Stimulated activated memory B cell treated with anti-CD40 and anti-IgM and Interleukin-4, amounts not matched to agents 10 μg/mL and 1 μg/mL and 100 μg/mL, for 72 hours (primary cell): ENCODE results near the gene RUNX3.
A peak's percentile ranks its signal among the peaks of the same experiment; 100 is the strongest.

Source experiments
- ATAC-seq: fragments of 150-1000 bp; cut with Tn5 transposase; 2 replicates; pipeline ENCODE4 v1.10.0; 2021
- H3K27ac Mint-ChIP-seq: one replicate; pipeline ENCODE4 v1.8.0; 2022; ENCODE audit warnings: mild to moderate bottlenecking, mixed read lengths
- H3K27me3 Mint-ChIP-seq: one replicate; pipeline ENCODE4 v1.8.0; 2022; ENCODE audit warnings: mixed read lengths
- H3K36me3 Mint-ChIP-seq: one replicate; pipeline ENCODE4 v1.8.0; 2022; ENCODE audit warnings: mixed read lengths
- H3K4me1 Mint-ChIP-seq: one replicate; pipeline ENCODE4 v1.8.0; 2022; ENCODE audit warnings: mixed read lengths
- H3K4me3 Mint-ChIP-seq: one replicate; pipeline ENCODE4 v1.8.0; 2022; ENCODE audit warnings: mild to moderate bottlenecking, moderate library complexity, mixed read lengths
- H3K9me3 Mint-ChIP-seq: one replicate; pipeline ENCODE4 v1.8.0; 2022; ENCODE audit warnings: mixed read lengths

Gene RUNX3

GRCh38 chr1:24942789-24943188 is 12.7 kb upstream of the RUNX3 start:
- H3K4me3 Mint-ChIP-seq: no peak overlapping the region
- H3K4me1 Mint-ChIP-seq: peaks cover 61% of the 10 kb centered on the region
- H3K27me3 Mint-ChIP-seq: no peaks in the 10 kb centered on the region
- H3K9me3 Mint-ChIP-seq: no peaks in the 10 kb centered on the region
- ATAC-seq: no peak
- peaks cover 47% of the 10 kb centered on the region for H3K36me3 Mint-ChIP-seq
- H3K27ac Mint-ChIP-seq: peak overlapping the region; percentile 18

GRCh38 chr1:24941564-24941963 is 11.5 kb upstream of the RUNX3 start:
- ATAC-seq: no peak
- H3K4me3 Mint-ChIP-seq: no peak overlapping the region
- no peaks in the 10 kb centered on the region for H3K27me3 Mint-ChIP-seq
- H3K36me3 Mint-ChIP-seq: peaks cover 49% of the 10 kb centered on the region
- H3K27ac Mint-ChIP-seq: peak overlapping the region; percentile 42
- no peaks in the 10 kb centered on the region for H3K9me3 Mint-ChIP-seq
- H3K4me1 Mint-ChIP-seq: peaks cover 61% of the 10 kb centered on the region

GRCh38 chr1:24940231-24940630 is 10.2 kb upstream of the RUNX3 start:
- no peaks in the 10 kb centered on the region for H3K27me3 Mint-ChIP-seq
- H3K9me3 Mint-ChIP-seq: no peaks in the 10 kb centered on the region
- H3K4me1 Mint-ChIP-seq: peaks cover 69% of the 10 kb centered on the region
- peaks cover 44% of the 10 kb centered on the region for H3K36me3 Mint-ChIP-seq
- H3K27ac Mint-ChIP-seq: no peak overlapping the region
- no peak for ATAC-seq
- no peak overlapping the region for H3K4me3 Mint-ChIP-seq

- peaks cover 74% of the 10 kb centered on the region for H3K4me1 Mint-ChIP-seq
- no peaks in the 10 kb centered on the region for H3K27me3 Mint-ChIP-seq
- peaks cover 44% of the 10 kb centered on the region for H3K36me3 Mint-ChIP-seq
- no peak overlapping the region for H3K4me3 Mint-ChIP-seq
- H3K27ac Mint-ChIP-seq: no peak overlapping the region
- ATAC-seq: no peak
- H3K9me3 Mint-ChIP-seq: no peaks in the 10 kb centered on the region
Measured at GRCh38 chr1:24939675-24940193, 9.7 kb upstream of the RUNX3 start.

GRCh38 chr1:24939040-24939674 is 9.1 kb upstream of the RUNX3 start:
- H3K9me3 Mint-ChIP-seq: no peaks in the 10 kb centered on the region
- peaks cover 38% of the 10 kb centered on the region for H3K36me3 Mint-ChIP-seq
- no peak overlapping the region for H3K4me3 Mint-ChIP-seq
- no peak overlapping the region for H3K27ac Mint-ChIP-seq
- H3K4me1 Mint-ChIP-seq: peaks cover 75% of the 10 kb centered on the region
- H3K27me3 Mint-ChIP-seq: no peaks in the 10 kb centered on the region
- ATAC-seq: no peak

GRCh38 chr1:24938276-24938675 is 8.2 kb upstream of the RUNX3 start:
- peaks cover 35% of the 10 kb centered on the region for H3K36me3 Mint-ChIP-seq
- no peak for ATAC-seq
- H3K4me1 Mint-ChIP-seq: peaks cover 80% of the 10 kb centered on the region
- no peak overlapping the region for H3K4me3 Mint-ChIP-seq
- no peaks in the 10 kb centered on the region for H3K9me3 Mint-ChIP-seq
- no peaks in the 10 kb centered on the region for H3K27me3 Mint-ChIP-seq
- H3K27ac Mint-ChIP-seq: peak overlapping the region; percentile 13

- Mint-ChIP-seq H3K36me3 (peaks cover 35% of the 10 kb centered on the region), H3K27ac (peak overlapping the region; percentile 74), H3K4me3 (no peak overlapping the region), H3K27me3 (no peaks in the 10 kb centered on the region), H3K9me3 (no peaks in the 10 kb centered on the region), H3K4me1 (peaks cover 77% of the 10 kb centered on the region)
- no peak for ATAC-seq
Measured at GRCh38 chr1:24936684-24937083, 6.6 kb upstream of the RUNX3 start.

GRCh38 chr1:24935615-24936484 is 5.8 kb upstream of the RUNX3 start:
- Mint-ChIP-seq H3K4me1 (peaks cover 78% of the 10 kb centered on the region), H3K27ac (peak overlapping the region; percentile 74), H3K4me3 (peak overlapping the region; percentile 46), H3K36me3 (peaks cover 30% of the 10 kb centered on the region), H3K27me3 (no peaks in the 10 kb centered on the region), H3K9me3 (no peaks in the 10 kb centered on the region)
- peak; percentile 46 for ATAC-seq

- H3K4me3 Mint-ChIP-seq: no peak overlapping the region
- peaks cover 24% of the 10 kb centered on the region for H3K36me3 Mint-ChIP-seq
- no peak for ATAC-seq
- no peaks in the 10 kb centered on the region for H3K9me3 Mint-ChIP-seq
- peak overlapping the region; percentile 74 for H3K27ac Mint-ChIP-seq
- H3K27me3 Mint-ChIP-seq: no peaks in the 10 kb centered on the region
- peaks cover 82% of the 10 kb centered on the region for H3K4me1 Mint-ChIP-seq
Measured at GRCh38 chr1:24935196-24935526, 5.1 kb upstream of the RUNX3 start.

- H3K27me3 Mint-ChIP-seq: no peaks in the 10 kb centered on the region
- peak overlapping the region; percentile 55 for H3K4me3 Mint-ChIP-seq
- H3K36me3 Mint-ChIP-seq: peaks cover 18% of the 10 kb centered on the region
- peak overlapping the region; percentile 74 for H3K27ac Mint-ChIP-seq
- peaks cover 76% of the 10 kb centered on the region for H3K4me1 Mint-ChIP-seq
- H3K9me3 Mint-ChIP-seq: no peaks in the 10 kb centered on the region
- ATAC-seq: no peak
Measured at GRCh38 chr1:24934310-24935195, 4.5 kb upstream of the RUNX3 start.

GRCh38 chr1:24933468-24933867 is 3.4 kb upstream of the RUNX3 start:
- no peaks in the 10 kb centered on the region for H3K27me3 Mint-ChIP-seq
- peak overlapping the region; percentile 74 for H3K27ac Mint-ChIP-seq
- H3K4me1 Mint-ChIP-seq: peaks cover 76% of the 10 kb centered on the region
- no peaks in the 10 kb centered on the region for H3K9me3 Mint-ChIP-seq
- H3K36me3 Mint-ChIP-seq: peaks cover 15% of the 10 kb centered on the region
- no peak overlapping the region for H3K4me3 Mint-ChIP-seq
- no peak for ATAC-seq

- H3K36me3 Mint-ChIP-seq: peaks cover 15% of the 10 kb centered on the region
- peaks cover 75% of the 10 kb centered on the region for H3K4me1 Mint-ChIP-seq
- ATAC-seq: no peak
- peak overlapping the region; percentile 61 for H3K4me3 Mint-ChIP-seq
- H3K27ac Mint-ChIP-seq: peak overlapping the region; percentile 74
- H3K9me3 Mint-ChIP-seq: no peaks in the 10 kb centered on the region
- no peaks in the 10 kb centered on the region for H3K27me3 Mint-ChIP-seq
Measured at GRCh38 chr1:24932725-24933294, 2.7 kb upstream of the RUNX3 start.

GRCh38 chr1:24932284-24932683 is 2.2 kb upstream of the RUNX3 start:
- no peaks in the 10 kb centered on the region for H3K27me3 Mint-ChIP-seq
- peak; percentile 4 for ATAC-seq
- peaks cover 75% of the 10 kb centered on the region for H3K4me1 Mint-ChIP-seq
- peak overlapping the region; percentile 61 for H3K4me3 Mint-ChIP-seq
- peaks cover 18% of the 10 kb centered on the region for H3K36me3 Mint-ChIP-seq
- no peaks in the 10 kb centered on the region for H3K9me3 Mint-ChIP-seq
- H3K27ac Mint-ChIP-seq: peak overlapping the region; percentile 74

- no peaks in the 10 kb centered on the region for H3K27me3 Mint-ChIP-seq
- peaks cover 25% of the 10 kb centered on the region for H3K36me3 Mint-ChIP-seq
- peak overlapping the region; percentile 83 for H3K4me3 Mint-ChIP-seq
- no peaks in the 10 kb centered on the region for H3K9me3 Mint-ChIP-seq
- H3K4me1 Mint-ChIP-seq: peaks cover 75% of the 10 kb centered on the region
- peak overlapping the region; percentile 98 for H3K27ac Mint-ChIP-seq
- no peak for ATAC-seq
Measured at GRCh38 chr1:24931468-24932231, 1.6 kb upstream of the RUNX3 start.
